Activated CD4-positive, alpha-beta T cell treated with anti-CD3 and anti-CD28 coated beads, Interleukin-2, Interleukin-4, amounts not matched to agents 100 ng/mL and 50 ng/mL, durations not matched to agents 16 hours and 8 hours (primary cell): ENCODE data around the gene MAP4K1.
"Not testable (repeated sequence)": the region's sequence is repeated elsewhere in the genome, so short reads cannot be mapped to it uniquely, and the experiment has no call there.

Experiments
- DNase-seq: peaks from one replicate; pipeline ENCODE4 v3.0.0-alpha.2; 2020; ENCODE audit warnings: low spot score

MAP4K1 gene

GRCh38 chr19:38650911-38651584 is 33.3 kb upstream of the MAP4K1 start:
- no peak for DNase-seq

GRCh38 chr19:38650172-38650775 is 32.5 kb upstream of the MAP4K1 start:
- DNase-seq, result no peak

- no peak for DNase-seq
These were observed 31.8 kb upstream of the MAP4K1 start for GRCh38 chr19:38649305-38650171.

- DNase-seq, result no peak
These were observed 31.1 kb upstream of the MAP4K1 start for GRCh38 chr19:38648769-38649304.

- DNase-seq, result no peak
These were observed 30.4 kb upstream of the MAP4K1 start for GRCh38 chr19:38647966-38648768.

- peak; percentile 100 for DNase-seq
These were observed 29.7 kb upstream of the MAP4K1 start, which contains the start of gene ACTN4 for GRCh38 chr19:38647368-38647965. Gene ACTN4 (plus strand): TSS chr19:38647649. CDS start chr19:38647746, 97 bp downstream.

- no peak for DNase-seq
These were observed 27.0 kb upstream of the MAP4K1 start for GRCh38 chr19:38644719-38645118.

GRCh38 chr19:38642176-38642575 is 24.4 kb upstream of the MAP4K1 start:
- DNase-seq, result no peak

GRCh38 chr19:38640368-38640767 is 22.6 kb upstream of the MAP4K1 start:
- DNase-seq, result no peak

GRCh38 chr19:38639679-38640078 is 21.9 kb upstream of the MAP4K1 start:
- no peak for DNase-seq

GRCh38 chr19:38638461-38638860 is 20.7 kb upstream of the MAP4K1 start:
- DNase-seq, result no peak

GRCh38 chr19:38635483-38636399 is 18.0 kb upstream of the MAP4K1 start:
- DNase-seq, result no peak

GRCh38 chr19:38634757-38635482 is 17.2 kb upstream of the MAP4K1 start:
- DNase-seq, result peak; percentile 81

- DNase-seq, result no peak
These were observed 14.9 kb upstream of the MAP4K1 start for GRCh38 chr19:38632476-38633213.

GRCh38 chr19:38631811-38632475 is 14.2 kb upstream of the MAP4K1 start:
- DNase-seq, result not testable (repeated sequence)

GRCh38 chr19:38631301-38631700 is 13.5 kb upstream of the MAP4K1 start:
- DNase-seq, result not testable (repeated sequence)

GRCh38 chr19:38629568-38629967 is 11.8 kb upstream of the MAP4K1 start:
- no peak for DNase-seq

GRCh38 chr19:38626401-38626800 is 8.6 kb upstream of the MAP4K1 start:
- DNase-seq, result no peak
